GM21390 (cell line): Measurements from ENCODE around the gene ENOX1.

Experiments used
- ATAC-seq: cut with Tn5 transposase; IDR thresholded peaks from one replicate; pipeline ENCODE4 v1.9.1; 2021; ENCODE audit not compliant: unreplicated experiment

The ENOX1 gene

GRCh38 chr13:43744261-43745031, 42.3 kb downstream of the ENOX1 start:
- ATAC-seq = no peak

GRCh38 chr13:43742911-43743310, 43.9 kb downstream of the ENOX1 start:
- no peak for ATAC-seq

DNA sequence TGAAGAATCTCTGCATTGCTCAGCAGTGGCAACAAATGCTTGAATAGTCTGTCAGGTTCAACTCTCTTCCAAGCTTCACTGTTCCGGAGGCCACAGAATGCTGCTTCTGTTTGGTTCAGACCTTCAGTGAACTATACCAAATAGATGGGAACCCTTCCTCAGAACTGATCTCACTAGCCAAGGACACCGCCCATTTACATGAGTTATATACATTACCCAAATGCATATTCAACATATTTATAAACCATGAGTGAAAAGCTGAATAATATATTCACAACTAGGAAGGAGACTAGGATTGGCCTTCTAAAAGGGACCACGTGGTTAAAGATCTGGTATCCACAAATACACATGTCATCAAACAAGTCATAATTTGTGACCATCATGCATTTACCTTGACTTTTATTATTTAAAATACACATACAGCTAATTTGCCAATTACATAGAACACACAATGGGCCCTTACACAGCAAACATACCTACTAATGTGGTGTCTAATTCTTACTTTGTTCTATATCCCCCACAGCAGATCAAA, 49.3 kb downstream of the ENOX1 start:
- ATAC-seq = no peak

- no peak for ATAC-seq
Measured at GRCh38 chr13:43732726-43733125, 54.0 kb downstream of the ENOX1 start.

- no peak for ATAC-seq
Measured at GRCh38 chr13:43731296-43731695, 55.5 kb downstream of the ENOX1 start.

DNA sequence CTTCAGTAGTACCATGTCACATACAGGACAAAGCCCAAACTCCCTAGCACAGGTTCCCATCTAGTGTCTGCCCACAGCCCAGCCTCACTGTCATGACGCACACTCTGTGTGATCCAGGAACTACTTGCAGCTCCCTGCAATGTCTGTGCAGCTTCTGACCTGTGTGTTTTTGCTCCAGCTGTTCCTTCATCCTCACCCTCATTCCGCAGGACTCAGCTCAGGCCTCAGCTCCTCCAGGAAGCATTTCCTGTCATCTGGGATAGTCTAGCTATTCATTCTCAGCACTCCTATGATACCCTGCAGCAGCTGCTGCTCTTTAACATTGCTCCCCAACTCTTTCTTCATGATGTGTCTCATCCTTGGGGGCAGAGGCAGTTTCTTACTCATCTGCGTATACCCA, 56.1 kb downstream of the ENOX1 start:
- no peak for ATAC-seq

GRCh38 chr13:43728421-43728820, 58.4 kb downstream of the ENOX1 start:
- no peak for ATAC-seq

GRCh38 chr13:43727856-43728255, 58.9 kb downstream of the ENOX1 start:
- ATAC-seq = no peak

GRCh38 chr13:43725460-43725859, 61.3 kb downstream of the ENOX1 start:
- no peak for ATAC-seq

DNA sequence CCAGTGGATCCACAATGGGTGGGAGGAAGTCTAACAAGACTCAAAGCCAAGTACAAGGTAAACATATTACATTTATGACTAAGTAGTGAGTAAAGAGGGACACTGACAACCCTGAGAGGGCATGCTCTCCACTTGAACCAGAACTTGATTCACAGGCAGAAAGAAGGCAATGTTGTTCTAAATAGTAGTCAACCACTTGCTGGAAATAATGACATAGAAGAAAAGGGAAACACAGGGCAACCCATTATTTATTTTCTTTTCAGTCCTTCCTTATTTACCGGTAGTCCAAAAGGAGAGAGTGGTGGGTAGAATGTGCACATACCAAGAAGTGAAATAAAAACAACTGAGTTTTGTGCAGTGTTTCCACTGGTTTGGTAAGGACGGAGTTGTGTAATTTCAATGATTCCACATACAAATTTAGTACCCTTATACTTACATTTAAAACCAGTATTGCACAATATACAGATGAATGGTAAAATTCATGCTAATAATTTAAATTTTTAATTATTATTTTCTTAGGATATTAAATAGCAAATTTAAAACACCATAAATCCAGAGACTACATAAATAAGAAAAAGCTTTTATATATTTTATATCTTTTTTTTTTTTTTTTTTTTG, 65.9 kb downstream of the ENOX1 start:
- ATAC-seq = no peak

GRCh38 chr13:43698758-43699157, 88.0 kb downstream of the ENOX1 start:
- no peak for ATAC-seq

- ATAC-seq = no peak
Measured at GRCh38 chr13:43698009-43698408, 88.8 kb downstream of the ENOX1 start.

- no peak for ATAC-seq
Measured at GRCh38 chr13:43697323-43697722, 89.4 kb downstream of the ENOX1 start.

DNA sequence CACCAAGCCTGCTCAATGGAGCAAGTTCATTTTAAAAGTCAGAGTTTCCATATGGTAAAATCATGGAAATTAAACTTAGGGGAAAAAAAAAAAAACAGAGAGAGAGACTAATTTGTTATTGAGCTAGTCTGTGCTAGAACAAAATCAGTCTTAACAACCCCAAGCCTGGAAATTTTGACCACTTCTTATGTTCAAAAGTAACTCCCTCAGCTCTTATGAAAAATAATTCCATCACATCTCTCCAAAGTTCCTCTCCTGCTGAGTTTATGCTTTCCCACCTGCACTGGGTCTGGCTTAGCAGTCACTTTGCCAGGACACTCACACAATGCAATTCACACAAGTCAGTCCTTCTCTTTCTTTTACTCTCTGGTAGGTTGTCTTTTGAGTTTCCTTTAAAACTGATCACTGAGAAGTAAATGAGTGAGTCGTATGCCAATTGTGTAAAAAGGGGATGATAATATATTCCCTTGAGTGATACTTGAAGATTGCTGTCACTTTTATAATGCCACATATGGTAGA, 92.6 kb downstream of the ENOX1 start:
- ATAC-seq = no peak

DNA sequence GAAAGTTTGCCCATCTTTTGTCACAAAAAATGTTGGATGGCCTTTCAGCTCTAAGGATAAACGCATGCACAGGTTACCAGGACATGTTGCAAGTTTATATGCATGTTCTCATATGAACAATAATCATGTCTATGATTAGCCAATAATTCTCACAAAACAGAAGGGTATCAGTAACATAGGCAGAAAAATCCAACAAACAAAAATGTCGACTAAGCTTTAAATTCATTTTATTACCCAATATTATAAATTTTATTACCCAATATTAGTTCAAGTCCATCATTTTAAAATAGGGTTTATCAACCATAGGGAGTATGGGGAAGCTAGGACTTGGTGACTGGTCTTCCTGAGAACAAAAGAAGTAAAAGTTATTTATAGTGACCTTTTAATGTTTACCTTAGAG, 93.1 kb downstream of the ENOX1 start:
- no peak for ATAC-seq

DNA sequence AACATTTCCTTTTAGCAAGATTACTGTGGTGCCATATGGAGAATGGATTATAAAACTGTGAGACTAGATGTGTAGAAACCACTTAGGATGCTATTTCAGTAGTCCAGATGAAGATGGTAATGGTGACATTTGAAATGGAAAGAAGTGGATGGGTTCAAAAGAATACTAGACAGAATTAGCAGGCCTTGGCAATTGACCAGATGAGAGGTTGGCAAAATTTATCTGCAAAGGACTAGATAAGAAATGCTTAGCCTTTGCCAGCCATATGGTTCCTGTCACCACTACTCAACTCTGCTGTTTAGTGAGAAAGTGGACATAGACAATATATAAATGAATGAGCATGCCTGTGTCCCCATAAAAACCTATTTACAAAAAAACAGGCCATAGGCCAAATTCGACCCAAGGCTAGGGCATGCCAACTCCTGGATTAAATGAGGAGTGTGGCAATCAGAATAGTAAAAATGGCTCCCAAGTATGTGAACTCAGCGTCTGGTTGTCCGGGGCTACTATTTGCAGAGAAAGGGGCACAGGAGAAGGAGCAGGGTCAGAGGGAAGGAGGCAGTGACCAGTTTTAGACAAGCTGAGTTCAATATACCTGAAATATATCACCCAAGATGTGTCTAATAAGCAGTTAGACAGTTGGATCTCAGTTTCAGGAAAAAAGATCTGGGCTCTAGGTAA, 98.4 kb downstream of the ENOX1 start:
- ATAC-seq = no peak

GRCh38 chr13:43687038-43687437, 99.7 kb downstream of the ENOX1 start:
- ATAC-seq = no peak

- no peak for ATAC-seq
Measured at GRCh38 chr13:43686557-43686956, 100.2 kb downstream of the ENOX1 start.

DNA sequence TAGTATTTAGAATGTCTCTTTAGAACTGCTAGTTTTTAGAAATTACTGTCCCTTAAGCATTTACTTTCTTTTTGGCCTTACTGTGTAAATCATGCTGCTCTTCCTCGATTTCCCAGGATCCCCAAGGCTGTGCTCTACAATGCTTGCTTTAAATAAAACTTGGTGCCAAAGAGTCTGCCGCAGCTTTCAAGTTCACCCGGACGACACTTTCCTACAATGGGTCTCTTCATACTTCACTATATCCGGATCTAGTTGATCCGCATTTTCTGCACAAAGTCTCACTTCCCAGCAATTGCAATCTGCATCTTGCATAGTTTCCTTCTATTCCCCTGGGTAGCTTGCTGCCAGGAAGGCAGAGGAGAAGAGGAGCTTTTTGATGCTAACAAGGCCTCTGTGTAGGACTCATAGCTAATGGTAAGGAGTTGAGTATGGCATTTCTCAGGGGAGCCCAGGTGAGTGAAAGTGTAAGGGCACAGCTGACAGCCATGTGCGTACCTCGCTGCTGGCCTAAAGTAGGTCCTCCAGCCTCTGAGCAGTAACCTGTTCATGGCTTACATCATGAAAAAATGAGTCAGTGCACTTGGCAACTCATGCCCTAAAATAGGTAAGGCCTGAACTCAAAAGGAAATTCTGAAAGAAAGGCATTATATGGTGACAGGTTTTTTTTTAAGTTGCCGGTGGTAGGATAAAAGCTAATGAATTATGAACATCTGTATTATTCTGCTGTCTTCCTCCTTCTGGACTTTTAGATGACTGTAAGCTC, 101.6 kb downstream of the ENOX1 start:
- ATAC-seq = no peak

- no peak for ATAC-seq
Measured at GRCh38 chr13:43682701-43683100, 104.1 kb downstream of the ENOX1 start.

DNA sequence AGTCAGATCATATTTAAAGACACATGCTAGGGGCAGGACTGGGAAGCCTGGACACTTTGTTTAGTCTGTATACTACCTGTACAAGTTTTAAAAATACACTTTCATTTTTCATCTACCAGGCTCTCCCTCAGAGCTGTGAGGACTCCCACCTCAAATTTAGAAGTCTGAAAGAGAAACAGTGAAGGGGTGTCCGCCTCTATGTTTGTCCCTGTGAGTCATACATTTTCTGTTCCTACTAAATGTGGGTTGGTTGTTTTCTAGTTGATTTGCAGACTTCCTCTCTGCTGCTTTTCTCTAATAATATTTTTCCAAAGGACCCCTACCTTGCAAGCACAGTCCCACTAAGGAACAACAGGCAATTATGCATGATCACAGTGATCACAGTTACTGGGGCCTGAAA, 110.5 kb downstream of the ENOX1 start:
- peak; percentile 100 for ATAC-seq
